KMS-11 (cell line): Measurements from ENCODE around the gene RNGTT.
"Not testable (repeated sequence)": the region's sequence is repeated elsewhere in the genome, so short reads cannot be mapped to it uniquely, and the experiment has no call there.

Experiments used
- H2AFZ ChIP-seq: fragments of 200-600 bp; sonication (generic); 2 replicates; pipeline ENCODE4 v1.6.1; 2016; ENCODE audit warnings: antibody characterized with exemption, mixed run types, low read depth
- H3K27ac ChIP-seq: fragments of 200-600 bp; sonication (generic); 2 replicates; pipeline ENCODE4 v1.6.1; 2016; ENCODE audit warnings: mild to moderate bottlenecking, mixed run types
- H3K27me3 ChIP-seq: fragments of 200-600 bp; sonication (generic); 2 replicates; pipeline ENCODE4 v1.6.1; 2017; ENCODE audit warnings: mild to moderate bottlenecking, low read depth, mixed run types, moderate library complexity; ENCODE audit not compliant: insufficient read depth
- H3K36me3 ChIP-seq: fragments of 200-600 bp; sonication (generic); 2 replicates; pipeline ENCODE4 v1.6.1; 2017; ENCODE audit warnings: mild to moderate bottlenecking, mixed run types; ENCODE audit not compliant: insufficient read depth
- H3K4me1 ChIP-seq: fragments of 200-600 bp; sonication (generic); 2 replicates; pipeline ENCODE4 v1.6.1; 2016; ENCODE audit warnings: mild to moderate bottlenecking, low read depth, mixed run types; ENCODE audit not compliant: poor library complexity, severe bottlenecking
- H3K4me2 ChIP-seq: fragments of 200-600 bp; sonication (generic); 2 replicates; pipeline ENCODE4 v1.7.0; 2016; ENCODE audit warnings: mild to moderate bottlenecking, mixed run types
- H3K4me3 ChIP-seq: fragments of 200-600 bp; sonication (generic); IDR thresholded peaks from 2 replicates; pipeline ENCODE4 v1.6.1; 2017; ENCODE audit warnings: low read depth, low read length, mixed read lengths; ENCODE audit not compliant: insufficient read depth
- H3K79me2 ChIP-seq: fragments of 200-600 bp; sonication (generic); 2 replicates; pipeline ENCODE4 v1.6.1; 2016; ENCODE audit warnings: low read depth, mixed run types; ENCODE audit not compliant: insufficient read depth
- H3K9ac ChIP-seq: fragments of 200-600 bp; sonication (generic); 2 replicates; pipeline ENCODE4 v1.6.1; 2016; ENCODE audit warnings: mild to moderate bottlenecking, mixed run types
- H4K20me1 ChIP-seq: fragments of 200-600 bp; sonication (generic); 2 replicates; pipeline ENCODE4 v1.6.1; 2016; ENCODE audit warnings: mild to moderate bottlenecking, mixed run types; ENCODE audit not compliant: insufficient read depth
- CTCF ChIP-seq: fragments of 200-600 bp; sonication (generic); conservative IDR thresholded peaks from 2 replicates; pipeline ENCODE4 v1.6.1; 2017; ENCODE audit warnings: low read depth, mild to moderate bottlenecking, antibody characterized with exemption, low read length, moderate library complexity, mixed read lengths

The RNGTT gene

GRCh38 chr6:88840289-88840688, 123.1 kb downstream of the RNGTT start:
- H3K4me2 ChIP-seq, result no peak overlapping the region

GRCh38 chr6:88839280-88839679, 124.1 kb downstream of the RNGTT start:
- H4K20me1 ChIP-seq, result no peaks in the 10 kb centered on the region
- H3K79me2 ChIP-seq, result no peaks in the 10 kb centered on the region
- no peak overlapping the region for H3K4me2 ChIP-seq
- no peak overlapping the region for H3K4me3 ChIP-seq
- H3K4me1 ChIP-seq, result no peaks in the 10 kb centered on the region
- H3K9ac ChIP-seq, result no peak overlapping the region
- no peak overlapping the region for H3K27ac ChIP-seq
- no peaks in the 10 kb centered on the region for H3K36me3 ChIP-seq
- no peak for TF ChIP-seq CTCF
- no peaks in the 10 kb centered on the region for H3K27me3 ChIP-seq
- no peak overlapping the region for H2AFZ ChIP-seq

More at GRCh38 chr6:88840289-88840688, 123.1 kb downstream of the RNGTT start:
- H4K20me1 ChIP-seq, result no peaks in the 10 kb centered on the region
- H3K36me3 ChIP-seq, result no peaks in the 10 kb centered on the region
- H3K4me1 ChIP-seq, result no peaks in the 10 kb centered on the region
- no peak overlapping the region for H3K27ac ChIP-seq
- no peak overlapping the region for H3K4me3 ChIP-seq
- H2AFZ ChIP-seq, result no peak overlapping the region
- no peak for TF ChIP-seq CTCF
- H3K27me3 ChIP-seq, result no peaks in the 10 kb centered on the region
- no peak overlapping the region for H3K9ac ChIP-seq
- H3K79me2 ChIP-seq, result no peaks in the 10 kb centered on the region

GRCh38 chr6:88835210-88835609, 128.2 kb downstream of the RNGTT start:
- no peak for TF ChIP-seq CTCF
- no peaks in the 10 kb centered on the region for H3K79me2 ChIP-seq

GRCh38 chr6:88833071-88833470, 130.3 kb downstream of the RNGTT start:
- not testable (repeated sequence) for H3K79me2 ChIP-seq, H2AFZ ChIP-seq, H3K4me1 ChIP-seq, H3K4me3 ChIP-seq, H3K36me3 ChIP-seq, H3K4me2 ChIP-seq, H4K20me1 ChIP-seq, H3K9ac ChIP-seq, H3K27me3 ChIP-seq, H3K27ac ChIP-seq

More at GRCh38 chr6:88835210-88835609, 128.2 kb downstream of the RNGTT start:
- H3K27ac ChIP-seq, result no peak overlapping the region
- no peak overlapping the region for H2AFZ ChIP-seq
- no peak overlapping the region for H3K4me2 ChIP-seq
- no peaks in the 10 kb centered on the region for H4K20me1 ChIP-seq
- H3K4me3 ChIP-seq, result no peak overlapping the region
- H3K36me3 ChIP-seq, result no peaks in the 10 kb centered on the region
- H3K9ac ChIP-seq, result no peak overlapping the region
- H3K27me3 ChIP-seq, result no peaks in the 10 kb centered on the region
- H3K4me1 ChIP-seq, result no peaks in the 10 kb centered on the region

GRCh38 chr6:88827599-88827998, 135.8 kb downstream of the RNGTT start:
- not testable (repeated sequence) for H3K4me2 ChIP-seq, H3K4me1 ChIP-seq, H3K27ac ChIP-seq, H2AFZ ChIP-seq, H3K4me3 ChIP-seq, H4K20me1 ChIP-seq, H3K9ac ChIP-seq, H3K79me2 ChIP-seq, H3K36me3 ChIP-seq, H3K27me3 ChIP-seq
